AG04449 (cell line): Measurements from ENCODE around the gene HES2.
A peak's percentile ranks its signal among the peaks of the same experiment; 100 is the strongest.
"Not testable (repeated sequence)": the region's sequence is repeated elsewhere in the genome, so short reads cannot be mapped to it uniquely, and the experiment has no call there.

Experiments used
- CTCF ChIA-PET: fragments of 350-600 bp; formaldehyde crosslinking; extraction: SDS; loops from one replicate; lab custom pipeline; 2021; ENCODE audit warnings: antibody characterized with exemption; lab: Yijun Ruan, JAX
- POLR2A ChIA-PET: fragments of 400-600, 350-600 bp; formaldehyde crosslinking; extraction: SDS; loops from one replicate; lab custom pipeline; 2020; ENCODE audit warnings: antibody characterized with exemption, inconsistent platforms; lab: Yijun Ruan, JAX
- DNase-seq: peaks from one replicate; pipeline ENCODE4 v3.0.0-alpha.2; 2010; ENCODE audit warnings: low read depth, low spot score
- H3K4me3 ChIP-seq: 2 replicates; pipeline ENCODE4 v1.5.1; 2011; ENCODE audit warnings: low read depth, mild to moderate bottlenecking, control low read depth, low read length
- CTCF ChIP-seq: IDR thresholded peaks from one replicate; pipeline ENCODE4 v1.5.1; 2011; ENCODE audit warnings: mild to moderate bottlenecking, moderate library complexity, low read length, control low read depth, inconsistent platforms; ENCODE audit not compliant: insufficient read depth; ENCODE audit errors: missing control alignments

Gene HES2

GRCh38 chr1:6454856-6455751 lies 35.4 kb upstream of the HES2 start:
- TF ChIP-seq CTCF, result no peak
- no peak overlapping the region for H3K4me3 ChIP-seq
- ChIA-PET POLR2A (no interaction called here), CTCF (interaction anchor here (0.6 to 1.5 kb wide), 5 partner anchors 12 to 193 kb away, joined by 3 to 5 read pairs (median 5); partner anchors contain the start of genes NOL9 and TAS1R1)
- no peak for DNase-seq

DNA sequence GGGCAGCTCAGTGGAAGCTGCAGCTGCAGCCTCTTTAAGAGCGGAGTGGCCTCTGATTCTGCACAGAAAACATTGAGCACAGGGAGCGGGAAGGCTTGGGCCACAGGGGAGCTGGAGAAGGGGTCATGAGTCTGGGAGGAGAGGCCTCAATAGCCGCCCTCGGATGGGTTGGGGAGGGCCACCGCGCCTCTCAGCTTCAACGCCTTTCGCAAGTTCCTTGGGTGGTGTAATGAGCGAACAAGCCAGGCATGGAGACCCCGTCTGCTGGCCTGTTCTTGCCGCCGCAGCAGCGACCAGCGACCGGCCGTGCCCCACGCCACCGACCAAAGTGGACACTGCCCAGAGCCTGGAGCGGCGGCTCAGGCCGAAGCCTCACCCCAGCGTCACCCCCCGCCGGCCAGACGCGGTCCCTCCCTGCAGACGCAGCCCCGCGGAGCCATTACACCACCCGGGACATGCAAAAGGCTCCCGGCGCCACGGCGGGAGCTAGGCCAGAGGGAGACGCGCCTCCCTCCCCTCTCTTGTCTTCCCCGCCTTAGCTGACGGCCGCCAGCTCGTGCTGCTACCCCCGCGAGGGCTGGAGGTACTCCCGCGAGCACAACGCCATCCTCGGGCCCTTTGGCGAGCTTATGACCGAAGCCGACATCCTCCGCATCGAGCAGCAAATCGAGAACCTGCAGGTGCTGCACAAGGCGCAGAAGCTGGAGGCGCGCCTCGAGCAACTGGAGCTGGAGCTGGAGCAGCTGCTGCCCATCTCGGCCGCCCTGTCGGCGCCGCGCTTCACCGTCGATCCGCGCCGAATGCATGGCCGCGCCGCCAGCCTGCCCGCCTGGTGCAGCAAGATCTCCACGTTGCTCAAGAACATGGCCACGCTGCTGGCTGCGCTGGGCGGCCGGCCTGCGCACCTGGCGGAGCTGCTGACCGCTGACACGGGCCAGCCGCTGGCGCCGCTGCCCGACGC lies 34.5 kb upstream of the HES2 start:
- H3K4me3 ChIP-seq, DNase-seq, POLR2A ChIA-PET: not testable (repeated sequence)
- CTCF ChIA-PET, result interaction anchor here (0.6 to 1.5 kb wide), 7 partner anchors 12 to 207 kb away, joined by 3 to 5 read pairs (median 5); partner anchors contain the start of genes NOL9 and TAS1R1

GRCh38 chr1:6450943-6451373 lies 31.2 kb upstream of the HES2 start:
- CTCF ChIA-PET, result interaction anchor here (1.4 to 5.4 kb wide), 3 partner anchors 12 to 36 kb away, joined by 3 to 38 read pairs (median 4); no protein-coding TSS in a partner anchor

DNA sequence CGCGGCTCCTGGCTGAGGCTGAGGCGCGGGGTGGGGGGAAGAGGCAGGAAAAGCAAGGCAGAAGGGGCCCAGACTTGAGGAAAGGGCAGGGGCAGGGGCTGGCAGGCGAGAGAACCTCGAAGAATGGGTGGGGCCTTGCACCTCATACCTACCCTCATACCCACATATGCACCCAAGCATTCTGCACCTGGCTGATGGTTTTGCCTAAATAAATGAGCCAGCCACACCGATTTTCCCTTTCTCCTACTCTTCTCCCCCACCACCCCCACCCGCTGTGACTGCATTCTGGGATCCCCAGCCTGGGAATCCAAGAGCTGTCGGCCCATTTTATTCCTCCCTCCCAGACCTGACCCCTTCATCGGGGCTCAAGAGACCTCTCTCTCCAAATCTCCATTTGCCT lies 30.8 kb upstream of the HES2 start:
- CTCF ChIA-PET, result interaction anchor here (1.4 to 5.4 kb wide), 2 partner anchors 11 to 27 kb away, joined by 4 to 38 read pairs; no protein-coding TSS in a partner anchor
- POLR2A ChIA-PET, DNase-seq, H3K4me3 ChIP-seq: not testable (repeated sequence)

More at GRCh38 chr1:6450943-6451373, 31.2 kb upstream of the HES2 start:
- no peak for DNase-seq
- TF ChIP-seq CTCF, result no peak
- POLR2A ChIA-PET, result no interaction called here
- H3K4me3 ChIP-seq, result no peak overlapping the region

DNA sequence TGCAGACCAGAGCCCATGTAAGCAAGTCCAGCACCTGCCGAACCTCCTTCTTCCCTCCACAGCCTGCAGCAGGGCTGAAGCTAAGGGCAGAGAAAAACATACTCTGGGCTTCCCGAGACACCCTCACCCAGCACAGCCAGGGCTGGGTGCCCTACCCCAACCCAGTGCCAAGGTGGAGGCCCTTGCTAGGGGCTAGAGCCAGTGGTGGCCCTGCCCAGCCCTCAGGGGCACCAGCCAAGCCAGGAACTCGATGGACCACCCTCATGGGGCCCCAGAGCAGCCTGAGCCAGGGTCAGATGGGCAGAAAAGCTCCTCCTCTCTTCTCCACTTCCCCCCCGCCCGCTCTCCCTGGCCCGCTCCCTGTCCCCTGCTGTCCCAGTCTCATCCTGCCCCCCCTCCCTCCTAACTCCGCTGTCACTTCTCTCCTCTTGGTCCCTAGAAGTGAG lies 30.3 kb upstream of the HES2 start:
- DNase-seq, result no peak
- ChIA-PET CTCF (interaction anchor here (0.8 to 5.4 kb wide), 5 partner anchors 11 to 40 kb away, joined by 3 to 38 read pairs (median 4); partner anchors contain the start of gene PLEKHG5), POLR2A (no interaction called here)
- TF ChIP-seq CTCF, result no peak
- H3K4me3 ChIP-seq, result no peak overlapping the region

DNA sequence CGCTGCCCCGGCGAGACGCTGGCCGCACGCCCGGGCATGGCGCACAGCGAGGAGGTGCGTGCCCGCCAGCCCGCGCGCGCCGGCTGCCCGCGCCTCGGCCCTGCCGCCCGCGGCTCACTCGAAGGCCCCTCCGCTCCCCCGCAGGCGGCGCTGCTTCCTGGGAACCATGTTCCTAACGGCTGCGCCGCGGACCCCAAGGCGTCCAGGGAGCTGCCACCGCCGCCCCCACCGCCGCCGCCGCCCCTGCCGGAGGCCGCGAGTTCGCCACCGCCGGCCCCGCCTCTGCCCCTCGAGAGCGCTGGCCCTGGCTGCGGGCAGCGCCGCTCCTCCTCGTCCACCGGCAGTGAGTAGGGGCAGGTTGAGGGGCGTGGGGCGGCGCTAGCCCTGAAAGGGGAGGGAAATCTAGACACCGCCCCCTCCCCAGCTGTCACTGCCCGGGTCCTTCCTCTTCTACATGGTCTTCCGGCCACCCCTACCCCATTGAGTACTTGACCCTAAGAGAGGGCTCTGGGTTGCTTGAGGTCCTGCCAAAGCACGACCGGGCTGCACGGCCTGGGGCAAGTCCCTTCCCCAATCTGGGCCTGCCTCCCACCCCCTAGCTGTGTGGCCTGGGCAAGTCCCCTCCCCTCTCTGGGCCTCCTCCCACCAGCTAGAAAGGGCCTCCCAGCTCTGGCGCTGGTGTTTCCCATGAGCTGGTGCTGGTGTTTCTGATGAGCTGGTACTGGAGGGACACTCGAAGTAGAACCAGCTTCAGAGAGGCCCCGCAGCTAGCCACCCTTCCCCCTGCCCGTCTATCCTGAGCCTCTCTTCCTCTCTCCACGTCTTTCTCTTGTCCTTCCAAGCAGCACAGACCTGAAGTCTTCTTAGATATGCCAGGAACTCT lies 29.3 kb upstream of the HES2 start:
- CTCF ChIA-PET, result interaction anchor here (0.8 to 5.4 kb wide), 8 partner anchors 10 to 86 kb away, joined by 3 to 38 read pairs (median 4); partner anchors contain the start of gene PLEKHG5
- DNase-seq, result no peak
- POLR2A ChIA-PET, result no interaction called here
- no peak overlapping the region for H3K4me3 ChIP-seq
- peak; percentile 30 for TF ChIP-seq CTCF
